ENCODE measurements around the gene MACO1.

MACO1 gene

DNA sequence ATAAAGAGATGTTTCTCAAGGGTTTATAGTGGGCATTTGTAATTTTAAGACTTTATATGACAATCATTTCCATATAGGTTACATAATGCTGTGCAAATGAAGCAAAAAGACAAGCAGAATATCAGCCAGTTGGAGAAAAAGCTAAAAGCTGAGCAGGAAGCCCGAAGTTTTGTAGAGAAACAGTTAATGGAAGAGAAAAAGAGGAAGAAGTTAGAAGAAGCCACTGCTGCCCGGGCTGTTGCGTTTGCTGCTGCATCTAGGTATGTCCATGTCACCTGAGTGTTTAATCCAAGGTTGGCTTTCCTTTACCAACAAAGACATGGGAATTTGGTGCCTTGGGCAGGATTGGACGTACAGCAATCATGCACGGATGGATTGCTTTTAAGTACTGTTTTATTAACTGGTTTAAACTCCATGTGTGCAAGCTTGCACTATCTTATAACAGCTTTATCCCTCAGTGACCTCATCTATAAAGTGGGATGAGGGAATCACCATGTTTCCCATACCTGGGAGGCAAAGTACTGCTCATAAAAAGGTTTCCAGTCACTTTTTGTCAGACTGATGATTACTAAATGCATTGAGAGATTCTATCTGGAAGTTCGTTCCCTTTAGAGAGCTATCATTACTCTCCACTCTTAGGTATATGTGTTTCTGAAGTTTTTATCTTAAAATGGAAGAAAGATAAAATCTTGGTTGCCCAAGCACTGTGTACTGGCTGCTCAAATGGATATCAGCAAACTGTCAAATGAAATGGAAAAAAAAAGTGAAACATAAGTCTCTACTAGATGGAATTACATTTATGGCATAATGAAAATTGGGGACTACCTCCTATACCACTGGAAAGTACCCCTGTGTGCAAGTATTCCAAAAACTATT is 55.1 kb downstream of the MACO1 start:
- H3K27me3 ChIP-seq (ENCODE audit: control insufficient read depth in 1 of 2, insufficient read depth in 2 of 2, low read length in 2 of 2): no peaks in the 10 kb centered on the region
- peaks cover 16 to 36% of the 10 kb centered on the region in 2 donors for H3K36me3 ChIP-seq (ENCODE audit: control insufficient read depth in 1 of 2, insufficient read depth in 2 of 2, low read length in 2 of 2)
- no peaks in the 10 kb centered on the region for H3K9me3 ChIP-seq (ENCODE audit: control insufficient read depth in 1 of 2, low read length in 2 of 2)
- no peak overlapping the region for H3K4me3 ChIP-seq (ENCODE audit: low read depth in 1 of 2, low read length in 2 of 2)
- H3K9ac ChIP-seq (ENCODE audit: low read depth in 1 of 2, low read length in 2 of 2): no peak overlapping the region
- no peaks in the 10 kb centered on the region for H3K4me1 ChIP-seq (ENCODE audit: control insufficient read depth in 1 of 2, insufficient read depth in 2 of 2, low read length in 2 of 2)
- no peak overlapping the region for H3K27ac ChIP-seq (ENCODE audit: low read depth, low read length)

- no peak overlapping the region for H3K4me3 ChIP-seq (ENCODE audit: low read depth in 1 of 2, low read length in 2 of 2)
- no peaks in the 10 kb centered on the region for H3K9me3 ChIP-seq (ENCODE audit: control insufficient read depth in 1 of 2, low read length in 2 of 2)
- no peaks in the 10 kb centered on the region for H3K4me1 ChIP-seq (ENCODE audit: control insufficient read depth in 1 of 2, insufficient read depth in 2 of 2, low read length in 2 of 2)
- no peak overlapping the region for H3K27ac ChIP-seq (ENCODE audit: low read depth, low read length)
- no peak overlapping the region for H3K9ac ChIP-seq (ENCODE audit: low read depth in 1 of 2, low read length in 2 of 2)
- H3K27me3 ChIP-seq (ENCODE audit: control insufficient read depth in 1 of 2, insufficient read depth in 2 of 2, low read length in 2 of 2): no peaks in the 10 kb centered on the region
- peaks cover 23 to 43% of the 10 kb centered on the region in 2 donors for H3K36me3 ChIP-seq (ENCODE audit: control insufficient read depth in 1 of 2, insufficient read depth in 2 of 2, low read length in 2 of 2)
Measured at GRCh38 chr1:25486602-25487001, 55.9 kb downstream of the MACO1 start.

GRCh38 chr1:25487628-25488027 is 56.9 kb downstream of the MACO1 start:
- H3K27me3 ChIP-seq (ENCODE audit: control insufficient read depth in 1 of 2, insufficient read depth in 2 of 2, low read length in 2 of 2): no peaks in the 10 kb centered on the region
- H3K4me1 ChIP-seq (ENCODE audit: control insufficient read depth in 1 of 2, insufficient read depth in 2 of 2, low read length in 2 of 2): no peaks in the 10 kb centered on the region
- no peak overlapping the region for H3K4me3 ChIP-seq (ENCODE audit: low read depth in 1 of 2, low read length in 2 of 2)
- H3K36me3 ChIP-seq (ENCODE audit: control insufficient read depth in 1 of 2, insufficient read depth in 2 of 2, low read length in 2 of 2): peaks cover 32 to 54% of the 10 kb centered on the region in 2 donors
- H3K9ac ChIP-seq (ENCODE audit: low read depth in 1 of 2, low read length in 2 of 2): no peak overlapping the region
- no peak overlapping the region for H3K27ac ChIP-seq (ENCODE audit: low read depth, low read length)
- no peaks in the 10 kb centered on the region for H3K9me3 ChIP-seq (ENCODE audit: control insufficient read depth in 1 of 2, low read length in 2 of 2)

DNA sequence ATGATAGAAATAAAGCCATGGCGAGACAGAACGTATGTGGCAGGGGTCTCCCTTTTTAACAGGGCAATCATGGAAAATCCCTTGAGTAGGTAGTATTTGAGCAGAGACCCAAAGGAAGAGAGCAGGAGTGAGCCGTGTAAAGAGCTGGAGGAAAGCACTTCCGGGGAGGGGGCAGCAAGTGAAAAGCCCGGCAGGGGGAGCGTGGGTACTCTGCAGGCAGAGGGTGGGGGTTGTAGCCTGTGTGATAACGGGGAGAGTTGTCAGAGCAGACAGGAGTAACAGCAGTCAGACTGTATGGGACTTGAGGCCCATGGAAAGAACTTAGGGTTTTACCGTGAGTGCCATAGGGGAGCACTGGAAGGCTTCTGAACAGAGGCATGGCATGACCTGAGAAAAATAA is 61.6 kb downstream of the MACO1 start:
- Histone ChIP-seq H3K4me3 (ENCODE audit: low read depth in 1 of 2, low read length in 2 of 2) (no peak overlapping the region), H3K4me1 (ENCODE audit: control insufficient read depth in 1 of 2, insufficient read depth in 2 of 2, low read length in 2 of 2) (no peaks in the 10 kb centered on the region), H3K9ac (ENCODE audit: low read depth in 1 of 2, low read length in 2 of 2) (no peak overlapping the region), H3K27ac (ENCODE audit: low read depth, low read length) (no peak overlapping the region), H3K9me3 (ENCODE audit: control insufficient read depth in 1 of 2, low read length in 2 of 2) (no peaks in the 10 kb centered on the region), H3K36me3 (ENCODE audit: control insufficient read depth in 1 of 2, insufficient read depth in 2 of 2, low read length in 2 of 2) (peaks cover 43 to 54% of the 10 kb centered on the region in 2 donors), H3K27me3 (ENCODE audit: control insufficient read depth in 1 of 2, insufficient read depth in 2 of 2, low read length in 2 of 2) (no peaks in the 10 kb centered on the region)

- H3K9me3 ChIP-seq (ENCODE audit: control insufficient read depth in 1 of 2, low read length in 2 of 2): no peaks in the 10 kb centered on the region
- no peak overlapping the region for H3K9ac ChIP-seq (ENCODE audit: low read depth in 1 of 2, low read length in 2 of 2)
- H3K27me3 ChIP-seq (ENCODE audit: control insufficient read depth in 1 of 2, insufficient read depth in 2 of 2, low read length in 2 of 2): no peaks in the 10 kb centered on the region
- no peak overlapping the region for H3K27ac ChIP-seq (ENCODE audit: low read depth, low read length)
- peaks cover 44 to 64% of the 10 kb centered on the region in 2 donors for H3K36me3 ChIP-seq (ENCODE audit: control insufficient read depth in 1 of 2, insufficient read depth in 2 of 2, low read length in 2 of 2)
- no peaks in the 10 kb centered on the region for H3K4me1 ChIP-seq (ENCODE audit: control insufficient read depth in 1 of 2, insufficient read depth in 2 of 2, low read length in 2 of 2)
- no peak overlapping the region for H3K4me3 ChIP-seq (ENCODE audit: low read depth in 1 of 2, low read length in 2 of 2)
Measured at GRCh38 chr1:25494952-25495351, 64.3 kb downstream of the MACO1 start.

DNA sequence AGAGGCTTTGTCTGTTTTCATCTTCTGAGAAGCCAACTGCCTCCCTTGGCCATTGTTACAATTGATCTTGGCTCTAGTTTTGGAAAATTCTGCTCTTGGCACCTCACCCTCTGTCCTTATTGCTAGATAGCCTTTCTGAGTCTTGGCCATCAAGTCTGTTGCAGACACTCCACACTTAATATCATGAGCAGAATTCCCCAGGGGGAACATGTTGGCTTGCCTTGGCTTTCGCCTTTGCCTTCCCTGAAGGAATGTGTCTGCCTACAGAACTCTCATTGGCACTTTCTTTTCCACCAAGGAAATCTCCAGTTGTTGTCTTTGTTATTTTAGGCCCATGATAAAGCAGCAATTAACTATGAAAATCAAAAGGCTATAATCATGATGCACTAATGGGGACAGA is 70.0 kb downstream of the MACO1 start:
- peaks cover 0 to 6% of the 10 kb centered on the region in 2 donors for H3K4me1 ChIP-seq (ENCODE audit: control insufficient read depth in 1 of 2, insufficient read depth in 2 of 2, low read length in 2 of 2)
- H3K27me3 ChIP-seq (ENCODE audit: control insufficient read depth in 1 of 2, insufficient read depth in 2 of 2, low read length in 2 of 2): no peaks in the 10 kb centered on the region
- H3K9ac ChIP-seq (ENCODE audit: low read depth in 1 of 2, low read length in 2 of 2): no peak overlapping the region
- no peaks in the 10 kb centered on the region for H3K9me3 ChIP-seq (ENCODE audit: control insufficient read depth in 1 of 2, low read length in 2 of 2)
- no peak overlapping the region for H3K27ac ChIP-seq (ENCODE audit: low read depth, low read length)
- H3K36me3 ChIP-seq (ENCODE audit: control insufficient read depth in 1 of 2, insufficient read depth in 2 of 2, low read length in 2 of 2): peaks cover 10 to 25% of the 10 kb centered on the region in 2 donors
- no peak overlapping the region for H3K4me3 ChIP-seq (ENCODE audit: low read depth in 1 of 2, low read length in 2 of 2)

GRCh38 chr1:25501235-25502058 is 70.8 kb downstream of the MACO1 start:
- no peaks in the 10 kb centered on the region for H3K9me3 ChIP-seq (ENCODE audit: control insufficient read depth in 1 of 2, low read length in 2 of 2)
- no peak overlapping the region for H3K9ac ChIP-seq (ENCODE audit: low read depth in 1 of 2, low read length in 2 of 2)
- no peak overlapping the region for H3K4me3 ChIP-seq (ENCODE audit: low read depth in 1 of 2, low read length in 2 of 2)
- H3K4me1 ChIP-seq (ENCODE audit: control insufficient read depth in 1 of 2, insufficient read depth in 2 of 2, low read length in 2 of 2): peaks cover 0 to 13% of the 10 kb centered on the region in 2 donors
- H3K27ac ChIP-seq (ENCODE audit: low read depth, low read length): no peak overlapping the region
- H3K36me3 ChIP-seq (ENCODE audit: control insufficient read depth in 1 of 2, insufficient read depth in 2 of 2, low read length in 2 of 2): peaks cover 10 to 24% of the 10 kb centered on the region in 2 donors
- H3K27me3 ChIP-seq (ENCODE audit: control insufficient read depth in 1 of 2, insufficient read depth in 2 of 2, low read length in 2 of 2): no peaks in the 10 kb centered on the region

- no peaks in the 10 kb centered on the region for H3K9me3 ChIP-seq (ENCODE audit: control insufficient read depth in 1 of 2, low read length in 2 of 2)
- peaks cover 0 to 13% of the 10 kb centered on the region in 2 donors for H3K4me1 ChIP-seq (ENCODE audit: control insufficient read depth in 1 of 2, insufficient read depth in 2 of 2, low read length in 2 of 2)
- H3K27me3 ChIP-seq (ENCODE audit: control insufficient read depth in 1 of 2, insufficient read depth in 2 of 2, low read length in 2 of 2): no peaks in the 10 kb centered on the region
- H3K9ac ChIP-seq (ENCODE audit: low read depth in 1 of 2, low read length in 2 of 2): no peak overlapping the region
- H3K4me3 ChIP-seq (ENCODE audit: low read depth in 1 of 2, low read length in 2 of 2): no peak overlapping the region
- peaks cover 2 to 11% of the 10 kb centered on the region in 2 donors for H3K36me3 ChIP-seq (ENCODE audit: control insufficient read depth in 1 of 2, insufficient read depth in 2 of 2, low read length in 2 of 2)
- no peak overlapping the region for H3K27ac ChIP-seq (ENCODE audit: low read depth, low read length)
Measured at GRCh38 chr1:25502957-25503356, 72.3 kb downstream of the MACO1 start.

- no peaks in the 10 kb centered on the region for H3K9me3 ChIP-seq (ENCODE audit: control insufficient read depth in 1 of 2, low read length in 2 of 2)
- no peaks in the 10 kb centered on the region for H3K27me3 ChIP-seq (ENCODE audit: control insufficient read depth in 1 of 2, insufficient read depth in 2 of 2, low read length in 2 of 2)
- H3K27ac ChIP-seq (ENCODE audit: low read depth, low read length): no peak overlapping the region
- no peak overlapping the region for H3K4me3 ChIP-seq (ENCODE audit: low read depth in 1 of 2, low read length in 2 of 2)
- H3K4me1 ChIP-seq (ENCODE audit: control insufficient read depth in 1 of 2, insufficient read depth in 2 of 2, low read length in 2 of 2): peaks cover 0 to 13% of the 10 kb centered on the region in 2 donors
- no peak overlapping the region for H3K9ac ChIP-seq (ENCODE audit: low read depth in 1 of 2, low read length in 2 of 2)
- peaks cover 0 to 5% of the 10 kb centered on the region in 2 donors for H3K36me3 ChIP-seq (ENCODE audit: control insufficient read depth in 1 of 2, insufficient read depth in 2 of 2, low read length in 2 of 2)
Measured at GRCh38 chr1:25503551-25504426, 73.1 kb downstream of the MACO1 start.

Data from duodenal mucosa (tissue), 2 donors.